H1 (cell line): Measurements from ENCODE around the gene PCDHGA7. TPM values are rescaled to one million over a fixed set of nuclear protein-coding genes. Genes with fewer than 3 reads are reported as not detected.

ENCODE experiments used
- CREB1 ChIP-seq: IDR thresholded peaks from 2 replicates; pipeline ENCODE4 v1.6.1; 2012; ENCODE audit warnings: inconsistent platforms
- GABPA ChIP-seq: IDR thresholded peaks from 2 replicates; pipeline ENCODE4 v1.6.1; 2011; ENCODE audit warnings: mild to moderate bottlenecking, low read length, moderate library complexity, borderline replicate concordance; ENCODE audit not compliant: insufficient read depth
- PHF8 ChIP-seq: fragments of 200-600 bp; sonication (generic); conservative IDR thresholded peaks from 2 replicates; pipeline ENCODE4 v1.7.1; 2012; ENCODE audit warnings: low read depth, mild to moderate bottlenecking, inconsistent platforms, low read length, moderate library complexity
- RAD21 ChIP-seq, 2 experiments: IDR thresholded peaks in 1 of 2; conservative IDR thresholded peaks in 1 of 2; 2 replicates each; pipeline ENCODE4 v1.6.1; 2011; ENCODE audit warnings: low read depth in 2 of 2, low read length in 2 of 2, improper control_type of control experiment in 1 of 2, inconsistent platforms in 1 of 2, mild to moderate bottlenecking in 1 of 2, moderate library complexity in 1 of 2
- RBBP5 ChIP-seq: IDR thresholded peaks from 2 replicates; pipeline ENCODE4 v1.7.1; 2012; ENCODE audit warnings: low read depth, mild to moderate bottlenecking, inconsistent platforms, low read length, moderate library complexity, borderline replicate concordance
- SIN3A ChIP-seq, 2 experiments: IDR thresholded peaks in 1 of 2; conservative IDR thresholded peaks in 1 of 2; 2 replicates each; pipeline ENCODE4 v1.6.1; 2011 to 2012; ENCODE audit warnings: low read length in 2 of 2, improper control_type of control experiment in 1 of 2, low read depth in 1 of 2, mild to moderate bottlenecking in 1 of 2
- TAF1 ChIP-seq: IDR thresholded peaks from 2 replicates; pipeline ENCODE4 v1.6.1; 2011; ENCODE audit warnings: mild to moderate bottlenecking, low read depth, low read length
- polyA plus RNA-seq, 7 experiments: library from polyadenylated mRNA; depleted of rRNA in 3 of 7; stranded (reverse) in 5 of 7; unstranded in 2 of 7; fragments of >200 nt in 5 of 7; fragments of 200-250 nt in 2 of 7; gene quantifications; 1 replicate in 5 of 7; 2 replicates in 1 of 7; 4 replicates in 1 of 7; pipeline versions ENCODE4 v1.2.1 to v1.2.3, GENCODE V29; 2011 to 2013; ENCODE audit warnings: missing spikeins in 2 of 7, mixed read lengths in 2 of 7
- total RNA-seq: library from RNA; stranded (reverse); fragmentation: NEBNext Ultra II Directional; extraction: Animal tissue kit (Norgen Biotek cat#: 25700); gene quantifications from 2 replicates; pipeline ENCODE4 v1.2.1, GENCODE V29; 2021

The PCDHGA7 gene
- total and polyA plus RNA-seq, 2 of the 8 experiments (the other 6 are each of a cell fraction or from before 2014, with no cell fraction given): 0.39 to 1.1 TPM

DNA sequence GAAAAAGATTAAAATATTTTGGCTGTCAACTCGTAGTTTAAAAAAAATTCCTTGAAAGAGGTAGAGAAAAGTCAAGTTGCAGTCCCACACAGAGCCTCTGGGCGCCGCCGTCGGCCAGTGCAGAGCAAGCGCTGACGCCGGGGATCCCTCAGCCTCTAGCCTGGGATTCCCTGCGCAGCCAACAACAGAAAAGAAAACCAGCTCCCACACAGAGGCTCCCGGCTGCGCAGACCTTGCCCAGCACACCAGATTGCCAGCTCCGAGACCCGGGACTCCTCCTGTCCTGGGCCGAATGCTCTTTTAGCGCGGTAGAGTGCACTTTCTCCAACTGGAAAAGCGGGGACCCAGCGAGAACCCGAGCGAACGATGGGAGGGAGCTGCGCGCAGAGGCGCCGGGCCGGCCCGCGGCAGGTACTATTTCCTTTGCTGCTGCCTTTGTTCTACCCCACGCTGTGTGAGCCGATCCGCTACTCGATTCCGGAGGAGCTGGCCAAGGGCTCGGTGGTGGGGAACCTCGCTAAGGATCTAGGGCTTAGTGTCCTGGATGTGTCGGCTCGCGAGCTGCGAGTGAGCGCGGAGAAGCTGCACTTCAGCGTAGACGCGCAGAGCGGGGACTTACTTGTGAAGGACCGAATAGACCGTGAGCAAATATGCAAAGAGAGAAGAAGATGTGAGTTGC, 35.1 kb downstream of the PCDHGA7 start, which contains the start of gene PCDHGB7 (continued):
- TF ChIP-seq SIN3A (conservative IDR thresholded peaks at IDR 0.05 in 1 of 2, IDR thresholded peaks at IDR 0.05 in 1 of 2; ENCODE audit: low read depth in 1 of 2, low read length in 2 of 2) (0 out of 4 replicates have a peak, but pooled peaks of 1 of the 2 experiments have one; percentile 52), PHF8 (0 out of 2 replicates have a peak, but pooled peaks have one; percentile 19), CREB1 (0 out of 2 replicates have a peak, but pooled peaks have one; percentile 38), GABPA (0 out of 2 replicates have a peak, but pooled peaks have one; percentile 28), RBBP5 (peak; percentile 68), TAF1 (peak; percentile 46; the same call in 1 of the 2 replicates), RAD21 (IDR thresholded peaks at IDR 0.05 in 1 of 2, conservative IDR thresholded peaks at IDR 0.05 in 1 of 2; ENCODE audit: low read depth in 2 of 2, low read length in 2 of 2) (peak; percentile 93 to 94)
- TF ChIP-seq, all 59 proteins: peak for 15; not testable (repeated sequence) for 44
